Kidney (tissue), 14 donors: ENCODE measurements around the gene CREG2. TPM values are rescaled to one million over a fixed set of nuclear protein-coding genes. Genes with fewer than 3 reads are reported as not detected.

Experiments
- DNase-seq, 5 donors: peaks; one replicate each; pipeline ENCODE4 v3.0.0-alpha.2; 2013 to 2020
- FAIRE-seq: peaks from 2 replicates; lab custom pipeline; 2012; peaks lifted over from hg19 to GRCh38; lab: Jason Lieb, UNC
- H3K27ac ChIP-seq, 2 donors: one replicate each; pipeline ENCODE4 v1.7.0; 2013; ENCODE audit warnings: low read depth in 2 of 2, low read length in 2 of 2, inconsistent platforms in 1 of 2
- H3K27me3 ChIP-seq: one replicate; pipeline ENCODE4 v1.7.1; 2013; ENCODE audit warnings: low read length, inconsistent platforms; ENCODE audit not compliant: control insufficient read depth, insufficient read depth
- H3K36me3 ChIP-seq, 3 donors: one replicate each; pipeline versions ENCODE4 v1.7.0 to v1.7.1; 2013; ENCODE audit warnings: low read length in 3 of 3, control low read depth in 1 of 3, inconsistent platforms in 1 of 3; ENCODE audit not compliant: insufficient read depth in 3 of 3, control insufficient read depth in 2 of 3
- H3K4me1 ChIP-seq, 3 donors: one replicate each; pipeline versions ENCODE4 v1.7.0 to v1.7.1; 2013; ENCODE audit warnings: low read length in 3 of 3, inconsistent platforms in 1 of 3, low read depth in 1 of 3; ENCODE audit not compliant: control insufficient read depth in 2 of 3, insufficient read depth in 2 of 3
- H3K4me3 ChIP-seq, 3 donors: one replicate each; pipeline versions ENCODE4 v1.7.0 to v1.8.1; 2013; ENCODE audit warnings: low read length in 3 of 3, control low read depth in 1 of 3, inconsistent platforms in 1 of 3
- H3K9ac ChIP-seq, 3 donors: one replicate each; pipeline versions ENCODE4 v1.7.0 to v1.7.1; 2013; ENCODE audit warnings: low read length in 3 of 3, control low read depth in 1 of 3, inconsistent platforms in 1 of 3
- H3K9me3 ChIP-seq, 3 donors: one replicate each; pipeline versions ENCODE4 v1.7.0 to v1.7.1; 2013; ENCODE audit warnings: low read length in 3 of 3, control low read depth in 1 of 3, inconsistent platforms in 1 of 3; ENCODE audit not compliant: control insufficient read depth in 2 of 3, insufficient read depth in 1 of 3
- CTCF ChIP-seq: IDR thresholded peaks from 3 replicates; pipeline ENCODE4 v1.5.1; 2012; ENCODE audit warnings: mild to moderate bottlenecking, moderate library complexity, borderline replicate concordance; ENCODE audit not compliant: insufficient read depth; ENCODE audit errors: extremely low read depth
- intact Hi-C: fragments of 100-400 bp; cut with DNase I; formaldehyde crosslinking; loops from one replicate; pipeline ENCODE4 v1.11.1; 2022
- polyA plus RNA-seq: library from polyadenylated mRNA; stranded (reverse); fragments of 350-450 nt; fragmentation: Illumina TruSeq; extraction: RNeasy Lipid Tissue Mini Kit (QIAGEN cat#74804); gene quantifications from one replicate; pipeline ENCODE4 v1.2.3, GENCODE V29; 2014; ENCODE audit warnings: low read depth, low replicate concordance; ENCODE audit not compliant: insufficient read depth
- total RNA-seq: library from RNA; stranded (reverse); fragmentation: NEBNext Ultra II Directional; extraction: Animal tissue kit (Norgen Biotek cat#: 25700); gene quantifications from one replicate; pipeline ENCODE4 v1.2.1, GENCODE V29; 2021
- donor health status: control.
- donor health status: control.
- donor health status: control.
- donor health status: control.
- donor health status: control.
- donor health status: DM: yes; HTN: yes; CAD: no.
- donor health status: Normal renal cell carcinoma (clear cell type).

The CREG2 gene
- total and polyA plus RNA-seq, 2 donors from 2014 or later, result 0.69 TPM; not detected in 1

GRCh38 chr2:101410114-101410513, 22.8 kb upstream of the CREG2 start:
- Histone ChIP-seq H3K4me3 (no peak overlapping the region), H3K27me3 (no peaks in the 10 kb centered on the region), H3K4me1 (no peaks in the 10 kb centered on the region), H3K36me3 (no peaks in the 10 kb centered on the region), H3K27ac (no peak overlapping the region), H3K9me3 (no peaks in the 10 kb centered on the region), H3K9ac (no peak overlapping the region)
- intact Hi-C loops, result loop anchor here (10.0 kb wide), 1 partner anchor 425 kb away; no protein-coding TSS in a partner anchor
- FAIRE-seq, result no peak
- DNase-seq, result no peak
- no peak for TF ChIP-seq CTCF

GRCh38 chr2:101409699-101410098, 22.4 kb upstream of the CREG2 start:
- Histone ChIP-seq H3K9ac (no peak overlapping the region), H3K27me3 (no peaks in the 10 kb centered on the region), H3K4me1 (no peaks in the 10 kb centered on the region), H3K4me3 (no peak overlapping the region), H3K9me3 (no peaks in the 10 kb centered on the region), H3K36me3 (no peaks in the 10 kb centered on the region), H3K27ac (no peak overlapping the region)
- FAIRE-seq (no peak), DNase-seq (no peak)
- no peak for TF ChIP-seq CTCF
- intact Hi-C loops, result loop anchor here (10.0 kb wide), 1 partner anchor 425 kb away; no protein-coding TSS in a partner anchor

- no peak overlapping the region for H3K4me3 ChIP-seq
- no peak for FAIRE-seq
- H3K36me3 ChIP-seq, result no peaks in the 10 kb centered on the region
- H3K9me3 ChIP-seq, result no peaks in the 10 kb centered on the region
- no peak overlapping the region for H3K9ac ChIP-seq
- TF ChIP-seq CTCF, result no peak
- no peaks in the 10 kb centered on the region for H3K27me3 ChIP-seq
- no peak for DNase-seq
- no peak overlapping the region for H3K27ac ChIP-seq
- intact Hi-C loops, result no loop called here
- no peaks in the 10 kb centered on the region for H3K4me1 ChIP-seq
These were observed 21.6 kb upstream of the CREG2 start for GRCh38 chr2:101408925-101409324.

- Histone ChIP-seq H3K27me3 (no peaks in the 10 kb centered on the region), H3K4me1 (peaks cover 0 to 5% (median 0%) of the 10 kb centered on the region in 3 donors), H3K4me3 (no peak overlapping the region), H3K36me3 (no peaks in the 10 kb centered on the region), H3K9me3 (no peaks in the 10 kb centered on the region), H3K27ac (no peak overlapping the region), H3K9ac (no peak overlapping the region)
- TF ChIP-seq CTCF, result no peak
- FAIRE-seq (no peak), DNase-seq (no peak)
- intact Hi-C loops, result no loop called here
These were observed 18.1 kb upstream of the CREG2 start for GRCh38 chr2:101405351-101405899.
